ENCODE measurements around the gene MIEF2. TPM values are rescaled to one million over a fixed set of nuclear protein-coding genes. Genes with fewer than 3 reads are reported as not detected.

MIEF2 gene
- total RNA-seq, 1 experiment from 2014 or later: 5.4 TPM

GRCh38 chr17:18230288-18231141 lies 29.9 kb upstream of the MIEF2 start:
- in situ Hi-C loops (cut with HindIII; ENCODE audit: low pct_unique_long_range_greater_than_20kb, low sequenced_read_pairs): no loop called here

GRCh38 chr17:18231164-18231563 lies 29.3 kb upstream of the MIEF2 start:
- in situ Hi-C loops (cut with HindIII; ENCODE audit: low pct_unique_long_range_greater_than_20kb, low sequenced_read_pairs): no loop called here
- DNase-seq (ENCODE audit: low read depth, low spot score): no peak

More at GRCh38 chr17:18230288-18231141, 29.9 kb upstream of the MIEF2 start:
- DNase-seq (ENCODE audit: low read depth, low spot score): no peak

GRCh38 chr17:18233803-18234518 lies 26.5 kb upstream of the MIEF2 start:
- no peak for DNase-seq (ENCODE audit: low read depth, low spot score)
- in situ Hi-C loops (cut with HindIII; ENCODE audit: low pct_unique_long_range_greater_than_20kb, low sequenced_read_pairs): no loop called here

- DNase-seq (ENCODE audit: low read depth, low spot score): no peak
- in situ Hi-C loops (cut with HindIII; ENCODE audit: low pct_unique_long_range_greater_than_20kb, low sequenced_read_pairs): no loop called here
These were observed 25.5 kb upstream of the MIEF2 start for GRCh38 chr17:18234853-18235380.

- no peak for DNase-seq (ENCODE audit: low read depth, low spot score)
- in situ Hi-C loops (cut with HindIII; ENCODE audit: low pct_unique_long_range_greater_than_20kb, low sequenced_read_pairs): no loop called here
These were observed 24.7 kb upstream of the MIEF2 start for GRCh38 chr17:18235743-18236256.

- no peak for DNase-seq (ENCODE audit: low read depth, low spot score)
- in situ Hi-C loops (cut with HindIII; ENCODE audit: low pct_unique_long_range_greater_than_20kb, low sequenced_read_pairs): no loop called here
These were observed 24.0 kb upstream of the MIEF2 start for GRCh38 chr17:18236494-18236893.

- in situ Hi-C loops (cut with HindIII; ENCODE audit: low pct_unique_long_range_greater_than_20kb, low sequenced_read_pairs): no loop called here
- no peak for DNase-seq (ENCODE audit: low read depth, low spot score)
These were observed 23.0 kb upstream of the MIEF2 start for GRCh38 chr17:18237461-18237860.

- DNase-seq (ENCODE audit: low read depth, low spot score): no peak
- in situ Hi-C loops (cut with HindIII; ENCODE audit: low pct_unique_long_range_greater_than_20kb, low sequenced_read_pairs): no loop called here
These were observed 22.2 kb upstream of the MIEF2 start for GRCh38 chr17:18238299-18238698.

- in situ Hi-C loops (cut with HindIII; ENCODE audit: low pct_unique_long_range_greater_than_20kb, low sequenced_read_pairs): no loop called here
- DNase-seq (ENCODE audit: low read depth, low spot score): no peak
These were observed 20.0 kb upstream of the MIEF2 start for GRCh38 chr17:18240449-18240848.

- in situ Hi-C loops (cut with HindIII; ENCODE audit: low pct_unique_long_range_greater_than_20kb, low sequenced_read_pairs): no loop called here
- DNase-seq (ENCODE audit: low read depth, low spot score): no peak
These were observed 19.1 kb upstream of the MIEF2 start for GRCh38 chr17:18241229-18241871.

- in situ Hi-C loops (cut with HindIII; ENCODE audit: low pct_unique_long_range_greater_than_20kb, low sequenced_read_pairs): no loop called here
- DNase-seq (ENCODE audit: low read depth, low spot score): no peak
These were observed 15.3 kb upstream of the MIEF2 start for GRCh38 chr17:18245038-18245776.

- DNase-seq (ENCODE audit: low read depth, low spot score): no peak
These were observed 14.2 kb upstream of the MIEF2 start for GRCh38 chr17:18246109-18246725.

GRCh38 chr17:18246880-18247612 lies 13.4 kb upstream of the MIEF2 start:
- peak; percentile 61 for DNase-seq (ENCODE audit: low read depth, low spot score)
- in situ Hi-C loops (cut with HindIII; ENCODE audit: low pct_unique_long_range_greater_than_20kb, low sequenced_read_pairs): no loop called here

More at GRCh38 chr17:18246109-18246725, 14.2 kb upstream of the MIEF2 start:
- in situ Hi-C loops (cut with HindIII; ENCODE audit: low pct_unique_long_range_greater_than_20kb, low sequenced_read_pairs): no loop called here

GRCh38 chr17:18247613-18248001 lies 12.9 kb upstream of the MIEF2 start:
- no peak for DNase-seq (ENCODE audit: low read depth, low spot score)
- in situ Hi-C loops (cut with HindIII; ENCODE audit: low pct_unique_long_range_greater_than_20kb, low sequenced_read_pairs): no loop called here

- in situ Hi-C loops (cut with HindIII; ENCODE audit: low pct_unique_long_range_greater_than_20kb, low sequenced_read_pairs): no loop called here
- DNase-seq (ENCODE audit: low read depth, low spot score): peak; percentile 84
These were observed 12.1 kb upstream of the MIEF2 start for GRCh38 chr17:18248300-18248731.

- in situ Hi-C loops (cut with HindIII; ENCODE audit: low pct_unique_long_range_greater_than_20kb, low sequenced_read_pairs): no loop called here
- DNase-seq (ENCODE audit: low read depth, low spot score): no peak
These were observed 11.7 kb upstream of the MIEF2 start for GRCh38 chr17:18248811-18249210.
